ENCODE measurements around the gene CABP1. TPM values are rescaled to one million over a fixed set of nuclear protein-coding genes. Genes with fewer than 3 reads are reported as not detected.

The CABP1 gene
- polyA plus RNA-seq, 6 donors from 2014 or later = not detected

- ATAC-seq (ENCODE audit: low read depth in 2 of 2) (no peak), DNase-seq (no peak)
- Mint-ChIP-seq H3K4me3 (peak overlapping the region; percentile 79 to 97 (median 94)), H3K27ac (peak overlapping the region; percentile 92 to 99 (median 96)), H3K27me3 (no peaks in the 10 kb centered on the region), H3K9me3 (peaks cover 0 to 4% (median 0%) of the 10 kb centered on the region in 7 donors), H3K4me1 (peaks cover 35 to 43% (median 40%) of the 10 kb centered on the region in 3 donors), H3K36me3 (no peaks in the 10 kb centered on the region)
Measured at GRCh38 chr12:120685522-120685921, 45.1 kb downstream of the CABP1 start.

GRCh38 chr12:120686151-120686689 lies 45.8 kb downstream of the CABP1 start:
- Mint-ChIP-seq H3K4me3 (peak overlapping the region; percentile 79 to 97 (median 94)), H3K36me3 (no peaks in the 10 kb centered on the region), H3K27ac (peak overlapping the region; percentile 92 to 99 (median 98)), H3K4me1 (peaks cover 35 to 43% (median 39%) of the 10 kb centered on the region in 3 donors), H3K27me3 (no peaks in the 10 kb centered on the region), H3K9me3 (peaks cover 0 to 4% (median 0%) of the 10 kb centered on the region in 7 donors)
- peak; percentile 95 for DNase-seq
- ATAC-seq (ENCODE audit: low read depth in 2 of 2) = peak; percentile 68 to 73

- DNase-seq (peak; percentile 100), ATAC-seq (ENCODE audit: low read depth in 2 of 2) (peak; percentile 68 to 71)
- Mint-ChIP-seq H3K4me1 (peaks cover 31 to 43% (median 39%) of the 10 kb centered on the region in 3 donors), H3K9me3 (peaks cover 0 to 4% (median 0%) of the 10 kb centered on the region in 7 donors), H3K27ac (peak within 1 kb of the TSS; percentile 92 to 99 (median 98)), H3K36me3 (no peaks in the 10 kb centered on the region), H3K27me3 (no peaks in the 10 kb centered on the region), H3K4me3 (peak within 1 kb of the TSS; percentile 79 to 97 (median 94))
Measured at GRCh38 chr12:120686690-120687577, 46.5 kb downstream of the CABP1 start, which contains the start of gene MLEC. Gene MLEC, plus strand, starts transcription at chr12:120687149. Its CDS starts 148 bp downstream, at chr12:120687297.

- H3K4me3 Mint-ChIP-seq = peak overlapping the region; percentile 79 to 95 (median 90)
- peaks cover 0 to 4% (median 0%) of the 10 kb centered on the region in 7 donors for H3K9me3 Mint-ChIP-seq
- no peak for DNase-seq
- no peaks in the 10 kb centered on the region for H3K27me3 Mint-ChIP-seq
- H3K36me3 Mint-ChIP-seq = peaks cover 0 to 3% of the 10 kb centered on the region in 2 donors
- no peak for ATAC-seq (ENCODE audit: low read depth in 2 of 2)
- H3K4me1 Mint-ChIP-seq = peaks cover 30 to 43% (median 41%) of the 10 kb centered on the region in 3 donors
- H3K27ac Mint-ChIP-seq = peak overlapping the region in 4 of 6 donors; percentile 14 to 66 (median 55)
Measured at GRCh38 chr12:120687578-120688289, 47.3 kb downstream of the CABP1 start.

- Mint-ChIP-seq H3K27ac (peak overlapping the region in 4 of 6 donors; percentile 22 to 76 (median 64)), H3K36me3 (peaks cover 4 to 11% of the 10 kb centered on the region in 2 donors), H3K4me3 (peak overlapping the region; percentile 79 to 95 (median 90)), H3K9me3 (peaks cover 0 to 4% (median 0%) of the 10 kb centered on the region in 7 donors), H3K4me1 (peaks cover 29 to 46% (median 41%) of the 10 kb centered on the region in 3 donors), H3K27me3 (no peaks in the 10 kb centered on the region)
- ATAC-seq (ENCODE audit: low read depth in 2 of 2) (no peak), DNase-seq (no peak)
Measured at GRCh38 chr12:120688527-120689071, 48.2 kb downstream of the CABP1 start.

GRCh38 chr12:120689397-120690082 lies 49.1 kb downstream of the CABP1 start:
- Mint-ChIP-seq H3K4me3 (peak overlapping the region in 6 of 8 donors; percentile 22 to 95 (median 87)), H3K36me3 (peaks cover 6 to 16% of the 10 kb centered on the region in 2 donors), H3K27ac (no peak overlapping the region), H3K9me3 (peaks cover 0 to 4% (median 0%) of the 10 kb centered on the region in 7 donors), H3K4me1 (peaks cover 26 to 42% (median 36%) of the 10 kb centered on the region in 3 donors), H3K27me3 (no peaks in the 10 kb centered on the region)
- DNase-seq = no peak
- ATAC-seq (ENCODE audit: low read depth in 2 of 2) = no peak

- Mint-ChIP-seq H3K4me1 (peaks cover 20 to 37% (median 31%) of the 10 kb centered on the region in 3 donors), H3K27me3 (no peaks in the 10 kb centered on the region), H3K27ac (no peak overlapping the region), H3K9me3 (peaks cover 0 to 3% (median 0%) of the 10 kb centered on the region in 7 donors), H3K36me3 (peaks cover 12 to 22% of the 10 kb centered on the region in 2 donors), H3K4me3 (peak overlapping the region in 1 of 8 donors; percentile 67)
- ATAC-seq (ENCODE audit: low read depth in 2 of 2) (no peak), DNase-seq (no peak)
Measured at GRCh38 chr12:120690083-120690450, 49.6 kb downstream of the CABP1 start.

- Mint-ChIP-seq H3K4me3 (peak overlapping the region in 2 of 8 donors; percentile 15 to 67), H3K27ac (peak overlapping the region in 1 of 6 donors; percentile 38), H3K9me3 (no peaks in the 10 kb centered on the region), H3K36me3 (peaks cover 13 to 26% of the 10 kb centered on the region in 2 donors), H3K4me1 (peaks cover 19 to 32% (median 25%) of the 10 kb centered on the region in 3 donors), H3K27me3 (no peaks in the 10 kb centered on the region)
- no peak for ATAC-seq (ENCODE audit: low read depth in 2 of 2)
- no peak for DNase-seq
Measured at GRCh38 chr12:120690978-120691377, 50.6 kb downstream of the CABP1 start.

GRCh38 chr12:120692524-120693033 lies 52.2 kb downstream of the CABP1 start:
- Mint-ChIP-seq H3K27ac (no peak overlapping the region), H3K4me1 (peaks cover 19 to 32% (median 24%) of the 10 kb centered on the region in 3 donors), H3K4me3 (no peak overlapping the region), H3K9me3 (no peaks in the 10 kb centered on the region), H3K27me3 (no peaks in the 10 kb centered on the region), H3K36me3 (peaks cover 26 to 42% of the 10 kb centered on the region in 2 donors)
- ATAC-seq (ENCODE audit: low read depth in 2 of 2) = no peak
- no peak for DNase-seq

- Mint-ChIP-seq H3K4me1 (peaks cover 9 to 28% (median 19%) of the 10 kb centered on the region in 3 donors), H3K4me3 (no peak overlapping the region), H3K9me3 (no peaks in the 10 kb centered on the region), H3K36me3 (peaks cover 26 to 42% of the 10 kb centered on the region in 2 donors), H3K27ac (peak overlapping the region in 1 of 6 donors; percentile 93), H3K27me3 (no peaks in the 10 kb centered on the region)
- no peak for DNase-seq
- ATAC-seq (ENCODE audit: low read depth in 2 of 2) = no peak
Measured at GRCh38 chr12:120693848-120694247, 53.4 kb downstream of the CABP1 start.

GRCh38 chr12:120696626-120697025 lies 56.2 kb downstream of the CABP1 start:
- DNase-seq (no peak), ATAC-seq (ENCODE audit: low read depth in 2 of 2) (no peak)
- Mint-ChIP-seq H3K36me3 (peaks cover 35 to 51% of the 10 kb centered on the region in 2 donors), H3K9me3 (no peaks in the 10 kb centered on the region), H3K4me3 (no peak overlapping the region), H3K27ac (peak overlapping the region in 1 of 6 donors; percentile 3), H3K27me3 (no peaks in the 10 kb centered on the region), H3K4me1 (peaks cover 6 to 25% (median 11%) of the 10 kb centered on the region in 3 donors)

GRCh38 chr12:120697344-120697743 lies 56.9 kb downstream of the CABP1 start:
- Mint-ChIP-seq H3K4me3 (no peak overlapping the region), H3K36me3 (peaks cover 40 to 51% of the 10 kb centered on the region in 2 donors), H3K4me1 (peaks cover 6 to 23% (median 11%) of the 10 kb centered on the region in 3 donors), H3K27ac (peak overlapping the region in 1 of 6 donors; percentile 90), H3K27me3 (no peaks in the 10 kb centered on the region), H3K9me3 (no peaks in the 10 kb centered on the region)
- DNase-seq (no peak), ATAC-seq (ENCODE audit: low read depth in 2 of 2) (no peak)
